SK-N-SH treated with all-trans-retinoic acid at 6 μM for 48 hours (cell line): Measurements from ENCODE around the gene APBB1.
A peak's percentile ranks its signal among the peaks of the same experiment; 100 is the strongest.

Source experiments
- ATAC-seq: fragments of 200-7000 bp; cut with Tn5 transposase; 3 replicates; pipeline ENCODE4 v1.9.1; 2020; ENCODE audit warnings: mild to moderate bottlenecking, moderate library complexity
- ARNTL ChIP-seq: fragments of 450-650 bp; formaldehyde crosslinking; IDR thresholded peaks from 2 replicates; pipeline ENCODE4 v1.5.0; 2020; ENCODE audit warnings: low read depth, mild to moderate bottlenecking, moderate library complexity, borderline replicate concordance
- CREB5 ChIP-seq: fragments of 250-450 bp; sonication (Bioruptor Pico); IDR thresholded peaks from 2 replicates; pipeline ENCODE4 v1.5.1; 2020; ENCODE audit warnings: low read depth, mild to moderate bottlenecking, moderate library complexity
- CSDC2 ChIP-seq: fragments of 250-450 bp; sonication (Bioruptor Pico); IDR thresholded peaks from 2 replicates; pipeline ENCODE4 v1.5.0; 2020; ENCODE audit warnings: mild to moderate bottlenecking, moderate library complexity
- CSRNP3 ChIP-seq: fragments of 250-450 bp; sonication (Bioruptor Pico); IDR thresholded peaks from 2 replicates; pipeline ENCODE4 v1.5.1; 2021; ENCODE audit warnings: mild to moderate bottlenecking, moderate library complexity
- ESRRG ChIP-seq: fragments of 250-450 bp; sonication (Bioruptor Pico); IDR thresholded peaks from 2 replicates; pipeline ENCODE4 v1.6.1; 2021; ENCODE audit warnings: mild to moderate bottlenecking
- GLIS3 ChIP-seq: fragments of 250-450 bp; sonication (Bioruptor Pico); IDR thresholded peaks from 2 replicates; pipeline ENCODE4 v1.5.0; 2020; ENCODE audit warnings: mild to moderate bottlenecking, moderate library complexity
- ISL1 ChIP-seq: fragments of 250-450 bp; sonication (Bioruptor Pico); IDR thresholded peaks from 2 replicates; pipeline ENCODE4 v2.1.2; 2022; ENCODE audit warnings: mild to moderate bottlenecking, moderate library complexity
- OSR1 ChIP-seq: fragments of 250-450 bp; sonication (Bioruptor Pico); IDR thresholded peaks from 2 replicates; pipeline ENCODE4 v1.8.0; 2022; ENCODE audit warnings: moderate library complexity, mild to moderate bottlenecking, inconsistent platforms
- PATZ1 ChIP-seq: fragments of 250-450 bp; sonication (Bioruptor Pico); IDR thresholded peaks from 2 replicates; pipeline ENCODE4 v1.8.0; 2020; ENCODE audit warnings: mild to moderate bottlenecking, moderate library complexity, borderline replicate concordance
- RARB ChIP-seq: fragments of 250-450 bp; sonication (Bioruptor Pico); IDR thresholded peaks from 2 replicates; pipeline ENCODE4 v1.8.0; 2021; ENCODE audit warnings: mild to moderate bottlenecking, moderate library complexity
- SNAI2 ChIP-seq: fragments of 250-450 bp; sonication (Bioruptor Pico); IDR thresholded peaks from 2 replicates; pipeline ENCODE4 v1.5.0; 2020; ENCODE audit warnings: mild to moderate bottlenecking, moderate library complexity
- TCF4 ChIP-seq: fragments of 250-450 bp; sonication (Bioruptor Pico); IDR thresholded peaks from 2 replicates; pipeline ENCODE4 v1.8.0; 2021; ENCODE audit warnings: mild to moderate bottlenecking, moderate library complexity, borderline replicate concordance
- TOX ChIP-seq: fragments of 250-450 bp; sonication (Bioruptor Pico); IDR thresholded peaks from 2 replicates; pipeline ENCODE4 v1.8.0; 2021; ENCODE audit warnings: mild to moderate bottlenecking, moderate library complexity, borderline replicate concordance
- TSHZ2 ChIP-seq: fragments of 250-450 bp; sonication (Bioruptor Pico); IDR thresholded peaks from 2 replicates; pipeline ENCODE4 v1.5.0; 2020; ENCODE audit warnings: mild to moderate bottlenecking, moderate library complexity
- ZC3H10 ChIP-seq: fragments of 250-450 bp; sonication (Bioruptor Pico); IDR thresholded peaks from 2 replicates; pipeline ENCODE4 v1.5.1; 2021; ENCODE audit warnings: mild to moderate bottlenecking, moderate library complexity
- ZFP3 ChIP-seq: fragments of 250-450 bp; sonication (Bioruptor Pico); IDR thresholded peaks from 2 replicates; pipeline ENCODE4 v1.5.0; 2020; ENCODE audit warnings: mild to moderate bottlenecking, moderate library complexity
- ZFP30 ChIP-seq: fragments of 450-650 bp; formaldehyde crosslinking; IDR thresholded peaks from 2 replicates; pipeline ENCODE4 v1.5.0; 2022; ENCODE audit warnings: mild to moderate bottlenecking, moderate library complexity
- ZNF565 ChIP-seq: fragments of 450-650 bp; formaldehyde crosslinking; conservative IDR thresholded peaks from 2 replicates; pipeline ENCODE4 v1.5.0; 2020; ENCODE audit warnings: low read depth, mild to moderate bottlenecking, moderate library complexity
- ZNF70 ChIP-seq: fragments of 450-650 bp; formaldehyde crosslinking; IDR thresholded peaks from 2 replicates; pipeline ENCODE4 v1.5.0; 2020; ENCODE audit warnings: mild to moderate bottlenecking, moderate library complexity
- ZNF8 ChIP-seq: fragments of 450-650 bp; formaldehyde crosslinking; IDR thresholded peaks from 2 replicates; pipeline ENCODE4 v1.5.0; 2020; ENCODE audit warnings: mild to moderate bottlenecking, moderate library complexity
- TF ChIP-seq, protein P1 (sequence below): fragments of 250-450 bp; sonication (Bioruptor Pico); IDR thresholded peaks from 2 replicates; pipeline ENCODE4 v1.8.0; 2021; ENCODE audit warnings: low read depth, mild to moderate bottlenecking, moderate library complexity, borderline replicate concordance

APBB1 gene

GRCh38 chr11:6362185-6362872 lies 56.6 kb downstream of the APBB1 start (continued):
- no peak for TF ChIP-seq CREB5 (CRISPR knock-in tag)
- TF ChIP-seq ARNTL: no peak
- no peak for TF ChIP-seq CSRNP3 (CRISPR knock-in tag)
- TF ChIP-seq ZFP3 (CRISPR knock-in tag): no peak
- no peak for TF ChIP-seq GLIS3 (CRISPR knock-in tag)
- TF ChIP-seq ZNF8 (CRISPR knock-in tag): no peak

DNA sequence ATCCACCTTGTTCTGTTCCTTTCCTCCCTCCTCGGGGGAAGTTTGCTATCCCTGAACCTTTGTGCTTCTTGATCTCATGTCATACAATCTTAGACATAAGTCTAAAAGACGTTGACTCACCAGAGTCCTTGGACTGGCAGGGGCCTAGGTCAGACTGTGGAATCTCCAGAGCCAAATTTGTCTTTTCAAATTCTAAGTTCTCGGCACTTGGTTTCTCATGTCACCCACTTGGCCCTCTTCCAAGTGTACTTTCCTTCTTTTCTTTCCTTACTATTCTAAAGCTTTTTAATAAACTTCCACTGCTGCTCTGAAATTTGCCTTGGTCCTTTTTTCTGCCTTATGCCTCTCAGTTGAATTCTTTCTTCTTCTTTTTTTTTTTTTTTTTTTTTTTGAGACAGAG lies 58.7 kb downstream of the APBB1 start:
- ATAC-seq: no peak
- TF ChIP-seq ZC3H10 (CRISPR knock-in tag): no peak
- TF ChIP-seq SNAI2: no peak
- no peak for TF ChIP-seq CSDC2
- TF ChIP-seq ZNF565 (CRISPR knock-in tag): no peak
- no peak for TF ChIP-seq ESRRG
- no peak for TF ChIP-seq ZFP3 (CRISPR knock-in tag)
- TF ChIP-seq TOX (CRISPR knock-in tag): no peak
- TF ChIP-seq OSR1 (CRISPR knock-in tag): no peak
- TF ChIP-seq, protein P1, sequence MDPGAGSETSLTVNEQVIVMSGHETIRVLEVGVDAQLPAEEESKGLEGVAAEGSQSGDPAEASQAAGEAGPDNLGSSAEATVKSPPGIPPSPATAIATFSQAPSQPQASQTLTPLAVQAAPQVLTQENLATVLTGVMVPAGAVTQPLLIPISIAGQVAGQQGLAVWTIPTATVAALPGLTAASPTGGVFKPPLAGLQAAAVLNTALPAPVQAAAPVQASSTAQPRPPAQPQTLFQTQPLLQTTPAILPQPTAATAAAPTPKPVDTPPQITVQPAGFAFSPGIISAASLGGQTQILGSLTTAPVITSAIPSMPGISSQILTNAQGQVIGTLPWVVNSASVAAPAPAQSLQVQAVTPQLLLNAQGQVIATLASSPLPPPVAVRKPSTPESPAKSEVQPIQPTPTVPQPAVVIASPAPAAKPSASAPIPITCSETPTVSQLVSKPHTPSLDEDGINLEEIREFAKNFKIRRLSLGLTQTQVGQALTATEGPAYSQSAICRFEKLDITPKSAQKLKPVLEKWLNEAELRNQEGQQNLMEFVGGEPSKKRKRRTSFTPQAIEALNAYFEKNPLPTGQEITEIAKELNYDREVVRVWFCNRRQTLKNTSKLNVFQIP (CRISPR knock-in tag): no peak
- TF ChIP-seq RARB (CRISPR knock-in tag): no peak
- TF ChIP-seq PATZ1 (CRISPR knock-in tag): no peak
- no peak for TF ChIP-seq ISL1
- TF ChIP-seq ZFP30: no peak
- no peak for TF ChIP-seq ZNF8 (CRISPR knock-in tag)
- no peak for TF ChIP-seq GLIS3 (CRISPR knock-in tag)
- TF ChIP-seq ZNF70 (CRISPR knock-in tag): no peak
- no peak for TF ChIP-seq ARNTL
- no peak for TF ChIP-seq CREB5 (CRISPR knock-in tag)
- TF ChIP-seq CSRNP3 (CRISPR knock-in tag): no peak
- no peak for TF ChIP-seq TCF4 (CRISPR knock-in tag)

GRCh38 chr11:6357222-6357621 lies 61.7 kb downstream of the APBB1 start:
- ATAC-seq: peak; percentile 55; the same call in 2 of the 3 replicates
- no peak for TF ChIP-seq ARNTL
- no peak for TF ChIP-seq CSRNP3 (CRISPR knock-in tag)
- no peak for TF ChIP-seq TSHZ2 (CRISPR knock-in tag)
- no peak for TF ChIP-seq GLIS3 (CRISPR knock-in tag)
- TF ChIP-seq CSDC2: no peak
- no peak for TF ChIP-seq TCF4 (CRISPR knock-in tag)
- TF ChIP-seq ZC3H10 (CRISPR knock-in tag): no peak
- TF ChIP-seq TOX (CRISPR knock-in tag): no peak
- TF ChIP-seq ZNF8 (CRISPR knock-in tag): no peak
- TF ChIP-seq SNAI2: no peak
- no peak for TF ChIP-seq ISL1
- no peak for TF ChIP-seq ZNF70 (CRISPR knock-in tag)
- no peak for TF ChIP-seq OSR1 (CRISPR knock-in tag)
